ENCODE data around the gene PCDHB5.
"Not testable (repeated sequence)": the region's sequence is repeated elsewhere in the genome, so short reads cannot be mapped to it uniquely, and the experiment has no call there.

Gene PCDHB5

DNA sequence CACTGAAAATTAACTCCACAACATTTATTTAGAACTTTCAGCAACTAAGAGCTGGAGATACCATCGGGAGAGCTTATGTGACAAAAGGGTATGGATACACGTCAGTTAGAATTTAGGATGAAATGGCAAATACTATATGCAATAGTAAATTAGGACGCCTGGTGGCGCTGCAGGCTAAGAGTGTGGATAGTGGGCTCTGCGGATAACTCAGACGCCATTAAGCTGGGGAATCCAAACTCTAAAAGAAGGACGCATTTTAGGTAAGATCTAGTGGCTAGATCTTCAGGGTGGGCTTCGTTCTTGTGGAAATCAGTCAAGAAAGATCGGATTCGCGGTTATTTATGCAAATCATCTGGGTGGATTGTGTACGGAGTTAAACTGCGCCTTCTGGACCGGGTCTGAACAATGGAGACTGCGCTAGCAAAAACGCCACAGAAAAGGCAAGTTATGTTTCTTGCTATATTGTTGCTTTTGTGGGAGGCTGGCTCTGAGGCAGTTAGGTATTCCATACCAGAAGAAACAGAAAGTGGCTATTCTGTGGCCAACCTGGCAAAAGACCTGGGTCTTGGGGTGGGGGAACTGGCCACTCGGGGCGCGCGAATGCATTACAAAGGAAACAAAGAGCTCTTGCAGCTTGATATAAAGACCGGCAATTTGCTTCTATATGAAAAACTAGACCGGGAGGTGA, at the start of gene PCDHB5:
Gene PCDHB5 (plus strand): TSS at position 177 of the 688 bp plus-strand sequence. CDS start 229 bp downstream, at position 406.
- no peak for DNase-seq (ENCODE audit: low read depth in 2 of 3, low spot score in 2 of 3)

DNA sequence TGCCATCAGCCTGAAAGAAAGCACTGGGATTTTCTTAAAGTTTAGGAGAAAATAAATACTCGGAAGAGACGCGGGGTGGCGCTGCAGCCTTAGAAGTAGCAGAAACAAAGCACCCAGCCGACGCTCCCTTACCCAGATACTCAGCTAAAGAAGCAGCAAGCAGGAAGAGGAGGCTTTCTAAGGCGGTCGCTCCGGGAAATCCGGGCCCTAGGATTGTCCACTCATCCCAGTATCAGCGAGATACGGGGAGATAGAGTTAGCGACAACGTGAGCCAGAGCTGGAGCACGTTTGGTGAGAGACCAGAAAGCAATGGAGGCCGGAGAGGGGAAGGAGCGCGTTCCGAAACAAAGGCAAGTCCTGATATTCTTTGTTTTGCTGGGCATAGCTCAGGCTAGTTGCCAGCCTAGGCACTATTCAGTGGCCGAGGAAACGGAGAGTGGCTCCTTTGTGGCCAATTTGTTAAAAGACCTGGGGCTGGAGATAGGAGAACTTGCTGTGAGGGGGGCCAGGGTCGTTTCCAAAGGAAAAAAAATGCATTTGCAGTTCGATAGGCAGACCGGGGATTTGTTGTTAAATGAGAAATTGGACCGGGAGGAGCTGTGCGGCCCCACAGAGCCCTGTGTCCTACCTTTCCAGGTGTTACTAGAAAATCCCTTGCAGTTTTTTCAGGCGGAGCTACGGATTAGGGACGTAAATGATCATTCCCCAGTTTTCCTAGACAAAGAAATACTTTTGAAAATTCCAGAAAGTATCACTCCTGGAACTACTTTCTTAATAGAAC, 40.3 kb upstream of the PCDHB5 start, which contains the start of gene PCDHB2:
Gene PCDHB2 (plus strand): TSS at position 135 of the 782 bp plus-strand sequence. CDS start 176 bp downstream, at position 311.
- DNase-seq (ENCODE audit: low read depth in 2 of 3, low spot score in 2 of 3): no peak

DNA sequence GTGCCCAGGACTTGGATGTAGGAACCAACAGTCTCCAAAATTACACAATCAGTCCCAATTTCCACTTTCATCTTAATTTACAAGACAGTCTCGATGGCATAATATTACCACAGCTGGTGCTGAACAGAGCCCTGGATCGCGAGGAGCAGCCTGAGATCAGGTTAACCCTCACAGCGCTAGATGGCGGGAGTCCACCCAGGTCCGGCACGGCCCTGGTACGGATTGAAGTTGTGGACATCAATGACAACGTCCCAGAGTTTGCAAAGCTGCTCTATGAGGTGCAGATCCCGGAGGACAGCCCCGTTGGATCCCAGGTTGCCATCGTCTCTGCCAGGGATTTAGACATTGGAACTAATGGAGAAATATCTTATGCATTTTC, 39.8 kb upstream of the PCDHB5 start:
- DNase-seq (ENCODE audit: low read depth in 2 of 3, low spot score in 2 of 3): no peak

DNA sequence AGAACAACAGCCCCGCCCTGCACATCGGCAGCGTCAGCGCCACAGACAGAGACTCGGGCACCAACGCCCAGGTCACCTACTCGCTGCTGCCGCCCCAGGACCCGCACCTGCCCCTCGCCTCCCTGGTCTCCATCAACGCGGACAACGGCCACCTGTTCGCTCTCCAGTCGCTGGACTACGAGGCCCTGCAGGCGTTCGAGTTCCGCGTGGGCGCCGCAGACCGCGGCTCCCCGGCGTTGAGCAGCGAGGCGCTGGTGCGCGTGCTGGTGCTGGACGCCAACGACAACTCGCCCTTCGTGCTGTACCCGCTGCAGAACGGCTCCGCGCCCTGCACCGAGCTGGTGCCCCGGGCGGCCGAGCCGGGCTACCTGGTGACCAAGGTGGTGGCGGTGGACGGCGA, 38.8 kb upstream of the PCDHB5 start:
- not testable (repeated sequence) for DNase-seq (ENCODE audit: low read depth in 2 of 3, low spot score in 2 of 3)

DNA sequence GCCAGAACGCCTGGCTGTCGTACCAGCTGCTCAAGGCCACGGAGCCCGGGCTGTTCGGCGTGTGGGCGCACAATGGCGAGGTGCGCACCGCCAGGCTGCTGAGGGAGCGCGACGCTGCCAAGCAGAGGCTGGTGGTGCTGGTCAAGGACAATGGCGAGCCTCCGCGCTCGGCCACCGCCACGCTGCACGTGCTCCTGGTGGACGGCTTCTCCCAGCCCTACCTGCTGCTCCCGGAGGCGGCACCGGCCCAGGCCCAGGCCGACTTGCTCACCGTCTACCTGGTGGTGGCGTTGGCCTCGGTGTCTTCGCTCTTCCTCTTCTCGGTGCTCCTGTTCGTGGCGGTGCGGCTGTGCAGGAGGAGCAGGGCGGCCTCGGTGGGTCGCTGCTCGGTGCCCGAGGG, 38.4 kb upstream of the PCDHB5 start:
- not testable (repeated sequence) for DNase-seq (ENCODE audit: low read depth in 2 of 3, low spot score in 2 of 3)

DNA sequence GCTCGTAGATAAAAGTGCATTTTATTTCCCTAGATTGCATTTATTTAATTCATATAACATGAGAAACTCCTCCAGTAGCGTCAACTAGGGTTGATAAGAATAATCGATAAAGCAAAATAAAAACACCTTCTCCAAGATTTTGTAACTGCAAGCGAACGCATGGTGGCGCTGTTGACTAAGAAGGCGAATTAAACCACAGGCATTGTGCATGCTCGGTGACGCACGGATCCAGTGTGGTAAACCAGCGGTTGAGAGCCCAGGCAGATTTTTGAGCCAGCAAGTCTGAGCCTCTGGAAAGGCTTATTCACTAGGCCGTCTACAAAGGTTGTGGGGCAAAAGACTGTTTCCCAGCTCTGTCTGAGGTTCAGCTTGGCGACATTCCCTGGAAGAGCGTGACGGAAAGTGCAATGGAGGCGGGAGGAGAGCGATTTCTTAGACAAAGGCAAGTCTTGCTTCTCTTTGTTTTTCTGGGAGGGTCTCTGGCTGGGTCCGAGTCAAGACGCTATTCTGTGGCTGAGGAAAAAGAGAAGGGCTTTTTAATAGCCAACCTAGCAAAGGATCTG, 34.7 kb upstream of the PCDHB5 start, which contains the start of gene PCDHB3:
Gene PCDHB3 (plus strand): TSS at position 231 of the 563 bp plus-strand sequence. CDS start 177 bp downstream, at position 408.
- peak in 2 of 3 experiments; percentile 3 to 4 for DNase-seq (ENCODE audit: low read depth in 2 of 3, low spot score in 2 of 3)

DNA sequence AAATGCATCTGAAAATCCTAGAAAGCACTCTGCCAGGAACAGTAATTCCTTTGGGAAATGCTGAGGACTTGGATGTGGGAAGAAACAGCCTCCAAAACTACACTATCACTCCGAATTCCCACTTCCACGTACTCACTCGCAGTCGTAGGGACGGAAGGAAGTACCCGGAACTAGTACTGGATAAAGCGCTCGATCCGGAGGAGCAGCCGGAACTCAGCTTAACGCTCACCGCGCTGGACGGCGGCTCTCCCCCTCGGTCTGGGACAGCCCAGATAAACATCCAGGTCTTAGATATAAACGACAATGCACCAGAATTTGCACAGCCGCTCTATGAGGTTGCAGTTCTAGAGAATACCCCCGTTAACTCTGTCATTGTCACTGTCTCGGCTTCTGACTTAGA, 33.9 kb upstream of the PCDHB5 start:
- no peak for DNase-seq (ENCODE audit: low read depth in 2 of 3, low spot score in 2 of 3)

DNA sequence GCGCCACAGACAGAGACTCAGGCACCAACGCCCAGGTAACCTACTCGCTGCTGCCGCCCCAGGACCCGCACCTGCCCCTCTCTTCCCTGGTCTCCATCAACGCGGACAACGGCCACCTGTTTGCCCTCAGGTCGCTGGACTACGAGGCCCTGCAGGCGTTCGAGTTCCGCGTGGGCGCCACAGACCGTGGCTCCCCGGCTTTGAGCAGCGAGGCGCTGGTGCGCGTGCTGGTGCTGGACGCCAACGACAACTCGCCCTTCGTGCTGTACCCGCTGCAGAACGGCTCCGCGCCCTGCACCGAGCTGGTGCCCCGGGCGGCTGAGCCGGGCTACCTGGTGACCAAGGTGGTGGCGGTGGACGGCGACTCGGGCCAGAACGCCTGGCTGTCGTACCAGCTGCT, 32.9 kb upstream of the PCDHB5 start:
- DNase-seq (ENCODE audit: low read depth in 2 of 3, low spot score in 2 of 3): not testable (repeated sequence)

DNA sequence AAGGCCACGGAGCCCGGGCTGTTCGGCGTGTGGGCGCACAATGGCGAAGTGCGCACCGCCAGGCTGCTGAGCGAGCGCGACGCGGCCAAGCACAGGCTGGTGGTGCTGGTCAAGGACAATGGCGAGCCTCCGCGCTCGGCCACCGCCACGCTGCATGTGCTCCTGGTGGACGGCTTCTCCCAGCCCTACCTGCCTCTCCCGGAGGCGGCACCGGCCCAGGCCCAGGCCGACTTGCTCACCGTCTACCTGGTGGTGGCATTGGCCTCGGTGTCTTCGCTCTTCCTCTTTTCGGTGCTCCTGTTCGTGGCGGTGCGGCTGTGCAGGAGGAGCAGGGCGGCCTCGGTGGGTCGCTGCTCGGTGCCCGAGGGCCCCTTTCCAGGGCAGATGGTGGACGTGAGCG, 32.5 kb upstream of the PCDHB5 start:
- DNase-seq (ENCODE audit: low read depth in 2 of 3, low spot score in 2 of 3): not testable (repeated sequence)

DNA sequence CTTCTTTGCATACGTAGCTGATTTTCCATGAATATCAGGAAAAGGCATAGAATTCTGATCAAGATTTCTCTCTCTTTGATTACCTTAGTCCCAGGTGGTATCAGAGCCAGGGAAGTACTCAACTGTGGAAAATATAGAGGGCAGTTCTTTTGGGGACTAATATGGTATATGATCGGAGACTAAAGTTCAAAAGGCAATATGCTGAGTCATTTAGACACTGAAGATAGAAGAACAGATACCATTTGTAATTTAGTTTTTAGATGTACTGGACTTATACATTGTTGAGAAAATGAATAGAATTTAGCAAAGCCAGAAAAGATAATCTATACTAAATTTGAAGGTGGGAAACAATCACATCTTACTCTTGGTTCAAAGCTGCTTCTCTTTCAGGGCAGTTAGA, 29.7 kb upstream of the PCDHB5 start:
- no peak for DNase-seq (ENCODE audit: low read depth in 2 of 3, low spot score in 2 of 3)

DNA sequence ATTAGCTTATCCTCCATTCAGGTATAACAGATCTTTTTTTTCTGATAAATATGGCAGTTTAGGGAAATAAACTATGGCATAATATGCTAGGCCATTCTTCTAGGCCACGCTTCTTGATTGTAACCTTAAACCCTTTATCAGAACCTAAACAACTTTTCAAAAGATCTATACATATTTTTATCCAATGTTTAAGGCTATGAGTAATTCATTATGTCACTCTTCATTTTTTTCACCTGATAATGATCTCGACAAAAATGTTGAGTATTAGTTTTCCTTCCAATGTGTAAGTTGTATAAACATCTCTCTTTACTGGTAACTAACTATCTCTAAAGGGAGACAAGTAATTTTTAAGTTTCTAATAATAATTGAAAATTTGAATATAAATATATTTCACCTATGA, 15.8 kb upstream of the PCDHB5 start:
- DNase-seq (ENCODE audit: low read depth in 2 of 3, low spot score in 2 of 3): no peak

DNA sequence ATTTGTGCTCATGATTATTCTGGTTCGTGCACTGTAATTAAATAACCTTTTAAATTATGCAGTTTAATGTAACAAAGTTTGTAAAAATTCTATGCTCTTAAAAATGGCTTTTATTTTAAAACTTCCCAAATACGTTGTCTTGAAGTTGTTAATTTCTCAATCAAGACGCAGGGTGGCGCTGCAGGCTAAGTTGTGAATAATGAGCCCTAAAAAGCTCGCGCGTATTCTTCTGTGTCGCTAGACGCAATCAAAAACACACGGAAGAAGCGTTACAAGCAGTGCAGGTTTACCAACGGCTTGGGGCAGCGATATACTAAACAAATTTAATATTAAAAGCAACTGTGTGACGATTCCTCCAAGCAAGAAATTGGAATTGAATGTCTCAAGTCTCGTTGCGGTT, 13.4 kb upstream of the PCDHB5 start, which contains the start of gene PCDHB4:
Gene PCDHB4 (plus strand): TSS at position 256 of the 400 bp plus-strand sequence. CDS start 181 bp downstream, outside the sequence.
- DNase-seq (ENCODE audit: low read depth in 2 of 3, low spot score in 2 of 3): no peak

DNA sequence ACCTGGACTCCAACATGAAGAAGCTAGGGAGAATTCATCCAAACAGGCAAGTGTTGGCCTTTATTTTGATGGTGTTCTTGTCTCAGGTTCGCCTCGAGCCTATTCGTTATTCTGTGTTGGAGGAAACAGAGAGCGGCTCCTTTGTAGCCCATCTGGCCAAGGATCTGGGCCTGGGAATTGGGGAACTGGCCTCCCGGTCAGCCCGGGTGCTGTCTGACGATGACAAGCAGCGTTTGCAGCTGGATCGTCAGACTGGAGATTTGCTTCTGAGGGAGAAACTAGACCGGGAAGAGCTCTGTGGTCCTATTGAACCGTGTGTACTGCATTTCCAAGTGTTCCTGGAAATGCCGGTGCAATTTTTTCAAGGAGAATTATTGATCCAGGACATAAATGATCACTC, 13.0 kb upstream of the PCDHB5 start:
- no peak for DNase-seq (ENCODE audit: low read depth in 2 of 3, low spot score in 2 of 3)

DNA sequence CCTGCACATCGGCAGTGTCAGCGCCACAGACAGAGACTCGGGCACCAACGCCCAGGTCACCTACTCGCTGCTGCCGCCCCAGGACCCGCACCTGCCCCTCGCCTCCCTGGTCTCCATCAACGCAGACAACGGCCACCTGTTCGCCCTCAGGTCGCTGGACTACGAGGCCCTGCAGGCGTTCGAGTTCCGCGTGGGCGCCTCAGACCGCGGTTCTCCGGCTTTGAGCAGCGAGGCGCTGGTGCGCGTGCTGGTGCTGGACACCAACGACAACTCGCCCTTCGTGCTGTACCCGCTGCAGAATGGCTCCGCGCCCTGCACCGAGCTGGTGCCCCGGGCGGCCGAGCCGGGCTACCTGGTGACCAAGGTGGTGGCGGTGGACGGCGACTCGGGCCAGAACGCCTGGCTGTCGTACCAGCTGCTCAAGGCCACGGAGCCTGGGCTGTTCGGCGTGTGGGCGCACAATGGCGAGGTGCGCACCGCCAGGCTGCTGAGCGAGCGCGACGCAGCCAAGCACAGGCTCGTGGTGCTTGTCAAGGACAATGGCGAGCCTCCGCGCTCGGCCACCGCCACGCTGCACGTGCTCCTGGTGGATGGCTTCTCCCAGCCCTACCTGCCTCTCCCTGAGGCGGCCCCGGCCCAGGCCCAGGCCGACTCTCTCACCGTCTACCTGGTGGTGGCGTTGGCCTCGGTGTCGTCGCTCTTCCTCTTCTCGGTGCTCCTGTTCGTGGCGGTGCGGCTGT, 11.4 kb upstream of the PCDHB5 start:
- not testable (repeated sequence) for DNase-seq (ENCODE audit: low read depth in 2 of 3, low spot score in 2 of 3)

DNA sequence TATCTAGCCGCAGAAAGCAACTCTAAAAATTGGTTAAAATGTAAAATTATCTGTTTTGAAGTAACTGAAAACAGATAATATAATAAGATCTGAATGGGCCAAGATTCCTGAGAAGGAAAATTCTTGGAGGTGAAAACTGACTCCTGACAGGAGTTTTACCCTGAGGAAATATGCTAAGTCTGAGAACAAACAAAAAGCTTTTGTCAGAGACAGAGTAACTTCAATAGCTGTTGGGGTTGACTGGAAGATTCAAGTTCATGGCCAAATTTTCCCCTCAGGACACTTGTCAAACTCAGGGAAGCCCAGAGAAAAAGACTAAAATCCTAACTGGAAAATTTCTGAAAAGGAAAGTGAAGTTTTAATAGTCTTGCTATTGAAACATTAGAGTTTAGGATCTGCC, 7.7 kb upstream of the PCDHB5 start:
- no peak for DNase-seq (ENCODE audit: low read depth in 2 of 3, low spot score in 2 of 3)

DNA sequence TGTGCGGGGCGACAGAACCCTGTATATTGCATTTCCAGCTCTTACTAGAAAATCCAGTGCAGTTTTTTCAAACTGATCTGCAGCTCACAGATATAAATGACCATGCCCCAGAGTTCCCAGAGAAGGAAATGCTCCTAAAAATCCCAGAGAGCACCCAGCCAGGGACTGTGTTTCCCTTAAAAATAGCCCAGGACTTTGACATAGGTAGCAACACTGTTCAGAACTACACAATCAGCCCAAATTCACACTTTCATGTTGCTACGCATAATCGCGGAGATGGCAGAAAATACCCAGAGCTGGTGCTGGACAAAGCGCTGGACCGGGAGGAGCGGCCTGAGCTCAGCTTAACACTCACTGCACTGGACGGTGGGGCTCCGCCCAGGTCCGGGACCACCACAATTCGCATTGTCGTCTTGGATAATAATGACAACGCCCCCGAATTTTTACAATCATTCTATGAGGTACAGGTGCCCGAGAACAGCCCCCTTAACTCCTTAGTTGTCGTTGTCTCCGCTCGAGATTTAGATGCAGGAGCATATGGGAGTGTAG, 786 bp downstream of the PCDHB5 start:
- DNase-seq (ENCODE audit: low read depth in 2 of 3, low spot score in 2 of 3): no peak

DNA sequence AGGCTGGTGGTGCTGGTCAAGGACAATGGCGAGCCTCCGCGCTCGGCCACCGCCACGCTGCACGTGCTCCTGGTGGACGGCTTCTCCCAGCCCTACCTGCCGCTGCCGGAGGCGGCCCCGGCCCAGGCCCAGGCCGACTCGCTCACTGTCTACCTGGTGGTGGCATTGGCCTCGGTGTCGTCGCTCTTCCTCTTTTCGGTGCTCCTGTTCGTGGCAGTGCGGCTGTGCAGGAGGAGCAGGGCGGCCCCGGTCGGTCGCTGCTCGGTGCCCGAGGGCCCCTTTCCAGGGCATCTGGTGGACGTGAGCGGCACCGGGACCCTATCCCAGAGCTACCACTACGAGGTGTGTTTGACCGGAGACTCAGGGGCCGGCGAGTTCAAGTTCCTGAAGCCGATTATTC, 2.3 kb downstream of the PCDHB5 start:
- DNase-seq (ENCODE audit: low read depth in 2 of 3, low spot score in 2 of 3): not testable (repeated sequence)

DNA sequence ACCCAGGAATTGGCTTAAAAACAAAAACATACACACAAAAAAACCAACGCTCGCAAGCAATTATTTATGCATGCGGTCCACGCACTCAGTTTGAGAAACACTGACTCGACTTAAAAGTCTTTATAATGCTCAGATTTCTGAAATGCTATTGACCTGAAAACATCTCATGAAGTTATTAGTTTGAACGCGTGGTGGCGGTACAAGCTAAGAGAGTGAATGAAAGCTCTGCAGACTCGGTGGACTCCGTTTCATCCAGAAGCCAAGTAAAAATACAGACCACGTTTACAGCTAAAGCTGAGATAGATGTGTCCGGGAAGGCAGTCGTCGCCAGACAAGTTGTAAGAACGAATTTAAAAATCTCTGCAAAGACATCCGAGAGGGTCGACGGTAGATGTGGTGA, 14.8 kb downstream of the PCDHB5 start, which contains the start of gene PCDHB6:
Gene PCDHB6 (plus strand): TSS at position 246 of the 400 bp plus-strand sequence. CDS start 201 bp downstream, outside the sequence.
- no peak for DNase-seq (ENCODE audit: low read depth in 2 of 3, low spot score in 2 of 3)

DNA sequence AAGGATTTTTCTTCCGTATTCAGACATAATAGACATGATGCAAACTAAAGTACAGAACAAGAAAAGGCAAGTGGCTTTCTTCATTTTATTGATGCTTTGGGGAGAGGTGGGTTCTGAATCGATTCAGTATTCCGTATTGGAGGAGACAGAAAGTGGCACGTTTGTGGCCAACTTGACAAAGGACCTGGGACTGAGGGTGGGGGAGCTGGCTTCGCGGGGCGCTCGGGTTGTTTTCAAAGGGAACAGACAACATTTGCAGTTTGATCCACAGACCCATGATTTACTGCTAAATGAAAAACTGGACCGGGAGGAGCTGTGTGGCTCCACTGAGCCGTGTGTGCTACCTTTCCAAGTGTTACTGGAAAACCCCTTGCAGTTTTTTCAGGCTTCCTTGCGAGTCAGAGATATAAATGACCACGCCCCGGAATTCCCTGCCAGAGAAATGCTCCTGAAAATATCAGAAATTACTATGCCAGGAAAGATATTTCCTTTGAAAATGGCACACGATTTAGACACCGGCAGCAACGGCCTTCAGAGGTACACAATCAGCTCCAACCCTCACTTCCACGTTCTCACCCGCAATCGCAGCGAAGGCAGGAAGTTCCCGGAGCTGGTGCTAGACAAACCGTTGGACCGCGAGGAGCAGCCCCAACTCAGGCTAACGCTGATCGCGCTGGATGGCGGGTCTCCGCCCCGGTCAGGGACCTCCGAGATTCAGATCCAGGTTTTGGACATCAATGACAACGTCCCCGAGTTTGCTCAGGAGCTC, 15.4 kb downstream of the PCDHB5 start:
- no peak for DNase-seq (ENCODE audit: low read depth in 2 of 3, low spot score in 2 of 3)

DNA sequence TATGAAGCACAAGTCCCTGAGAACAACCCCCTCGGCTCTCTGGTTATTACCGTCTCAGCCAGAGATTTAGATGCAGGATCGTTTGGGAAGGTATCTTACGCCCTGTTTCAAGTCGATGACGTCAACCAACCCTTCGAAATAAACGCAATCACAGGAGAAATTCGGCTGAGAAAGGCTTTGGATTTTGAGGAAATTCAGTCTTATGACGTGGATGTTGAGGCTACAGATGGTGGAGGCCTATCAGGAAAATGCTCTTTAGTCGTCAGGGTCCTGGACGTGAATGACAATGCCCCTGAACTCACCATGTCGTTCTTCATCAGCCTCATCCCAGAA, 16.0 kb downstream of the PCDHB5 start:
- no peak for DNase-seq (ENCODE audit: low read depth in 2 of 3, low spot score in 2 of 3)
